Glomerular endothelial cell (primary cell): Measurements from ENCODE around the gene SPSB1. TPM values are rescaled to one million over a fixed set of nuclear protein-coding genes. Genes with fewer than 3 reads are reported as not detected.

Experiments
- DNase-seq: peaks from one replicate; pipeline ENCODE4 v3.0.0-alpha.2; 2011; ENCODE audit warnings: low read depth, low spot score; ENCODE audit errors: extremely low read depth
- total RNA-seq: library from RNA; depleted of rRNA; stranded (reverse); fragments of >200 nt; gene quantifications from 2 replicates; pipeline ENCODE4 v1.2.3, GENCODE V29; 2015

SPSB1 gene
- total RNA-seq, 1 donor from 2014 or later, result 66.0 TPM

GRCh38 chr1:9413877-9414213, 121.2 kb downstream of the SPSB1 start:
- no peak for DNase-seq

- DNase-seq, result no peak
These were observed 123.8 kb downstream of the SPSB1 start for GRCh38 chr1:9416506-9416905.

- no peak for DNase-seq
These were observed 124.3 kb downstream of the SPSB1 start for GRCh38 chr1:9416918-9417500.

- no peak for DNase-seq
These were observed 125.0 kb downstream of the SPSB1 start for GRCh38 chr1:9417695-9418094.

GRCh38 chr1:9418851-9419250, 126.2 kb downstream of the SPSB1 start:
- DNase-seq, result no peak

Other genes with a start within 250 kb of the SPSB1 start
- gene SLC2A5, start 223.3 kb upstream of the SPSB1 start, total RNA-seq, result 0.18 TPM in 1 of 2 replicates, not detected in the other
- gene GPR157, start 163.8 kb upstream of the SPSB1 start, total RNA-seq, result 1.8 and 3.4 TPM in 2 replicates
- 36.9 and 54.3 TPM in 2 replicates for gene H6PD, start 58.1 kb upstream of the SPSB1 start, total RNA-seq
- gene SLC25A33, start 246.6 kb downstream of the SPSB1 start, total RNA-seq, result 6.2 and 8.1 TPM in 2 replicates